ENCODE results near the gene CDK11B.
A peak's percentile ranks its signal among the peaks of the same experiment; 100 is the strongest.

DNA sequence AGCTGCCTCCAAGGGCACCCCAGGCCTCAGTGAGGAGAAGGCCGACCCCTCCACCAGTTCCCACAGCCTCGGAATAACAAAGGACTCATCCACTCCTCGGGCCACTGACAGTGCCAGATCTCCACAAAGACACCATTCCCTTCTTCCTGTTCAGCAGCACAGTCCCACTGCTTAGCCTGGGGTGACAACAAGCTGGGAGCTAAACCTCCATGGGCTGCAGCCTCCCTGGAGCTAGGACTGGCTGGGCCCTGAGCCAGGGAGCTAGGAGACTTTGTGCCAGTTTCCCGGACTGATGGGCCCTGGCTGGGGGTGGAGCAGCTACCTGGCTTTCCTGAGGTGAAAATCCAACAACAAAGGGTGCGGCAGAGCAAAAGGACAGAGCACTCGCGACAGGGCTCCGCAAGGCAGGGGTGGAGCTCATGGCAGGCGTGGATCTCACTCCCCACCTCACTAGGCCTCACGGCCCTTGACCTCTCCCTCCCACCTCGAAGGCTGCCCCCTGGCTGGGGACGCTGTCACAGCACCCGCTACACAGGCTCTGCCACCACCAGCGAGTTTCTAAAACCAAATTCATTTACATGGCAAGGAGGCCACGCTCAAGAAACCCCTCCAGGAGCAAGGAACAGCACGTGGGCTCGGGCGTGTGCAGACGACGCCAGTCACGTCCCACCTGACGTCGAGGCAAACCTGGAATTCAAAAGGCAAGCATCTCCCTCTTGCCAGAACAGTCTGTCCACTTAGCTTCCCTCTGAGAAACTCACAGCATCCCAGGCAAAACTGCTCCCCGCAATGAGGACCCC is 20.0 kb upstream of the CDK11B start:
- TF ChIP-seq, protein P1, sequence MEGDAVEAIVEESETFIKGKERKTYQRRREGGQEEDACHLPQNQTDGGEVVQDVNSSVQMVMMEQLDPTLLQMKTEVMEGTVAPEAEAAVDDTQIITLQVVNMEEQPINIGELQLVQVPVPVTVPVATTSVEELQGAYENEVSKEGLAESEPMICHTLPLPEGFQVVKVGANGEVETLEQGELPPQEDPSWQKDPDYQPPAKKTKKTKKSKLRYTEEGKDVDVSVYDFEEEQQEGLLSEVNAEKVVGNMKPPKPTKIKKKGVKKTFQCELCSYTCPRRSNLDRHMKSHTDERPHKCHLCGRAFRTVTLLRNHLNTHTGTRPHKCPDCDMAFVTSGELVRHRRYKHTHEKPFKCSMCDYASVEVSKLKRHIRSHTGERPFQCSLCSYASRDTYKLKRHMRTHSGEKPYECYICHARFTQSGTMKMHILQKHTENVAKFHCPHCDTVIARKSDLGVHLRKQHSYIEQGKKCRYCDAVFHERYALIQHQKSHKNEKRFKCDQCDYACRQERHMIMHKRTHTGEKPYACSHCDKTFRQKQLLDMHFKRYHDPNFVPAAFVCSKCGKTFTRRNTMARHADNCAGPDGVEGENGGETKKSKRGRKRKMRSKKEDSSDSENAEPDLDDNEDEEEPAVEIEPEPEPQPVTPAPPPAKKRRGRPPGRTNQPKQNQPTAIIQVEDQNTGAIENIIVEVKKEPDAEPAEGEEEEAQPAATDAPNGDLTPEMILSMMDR (IDR thresholded peaks at IDR 0.05): peak in 8 of 12 donors; percentile 7 to 42 (median 31)
- TF ChIP-seq POLR2A (IDR thresholded peaks at IDR 0.05): no peak

All from heart left ventricle (tissue), 13 donors.